GM11168 (cell line): ENCODE measurements around the gene CRYBG2.

Source experiments
- in situ Hi-C: fragments of 300-500 bp; cut with MboI; formaldehyde crosslinking; loops from one replicate; pipeline ENCODE4 v1.12.0; 2022; ENCODE audit warnings: low sequenced_read_pairs; ENCODE audit not compliant: unreplicated experiment

Gene CRYBG2

DNA sequence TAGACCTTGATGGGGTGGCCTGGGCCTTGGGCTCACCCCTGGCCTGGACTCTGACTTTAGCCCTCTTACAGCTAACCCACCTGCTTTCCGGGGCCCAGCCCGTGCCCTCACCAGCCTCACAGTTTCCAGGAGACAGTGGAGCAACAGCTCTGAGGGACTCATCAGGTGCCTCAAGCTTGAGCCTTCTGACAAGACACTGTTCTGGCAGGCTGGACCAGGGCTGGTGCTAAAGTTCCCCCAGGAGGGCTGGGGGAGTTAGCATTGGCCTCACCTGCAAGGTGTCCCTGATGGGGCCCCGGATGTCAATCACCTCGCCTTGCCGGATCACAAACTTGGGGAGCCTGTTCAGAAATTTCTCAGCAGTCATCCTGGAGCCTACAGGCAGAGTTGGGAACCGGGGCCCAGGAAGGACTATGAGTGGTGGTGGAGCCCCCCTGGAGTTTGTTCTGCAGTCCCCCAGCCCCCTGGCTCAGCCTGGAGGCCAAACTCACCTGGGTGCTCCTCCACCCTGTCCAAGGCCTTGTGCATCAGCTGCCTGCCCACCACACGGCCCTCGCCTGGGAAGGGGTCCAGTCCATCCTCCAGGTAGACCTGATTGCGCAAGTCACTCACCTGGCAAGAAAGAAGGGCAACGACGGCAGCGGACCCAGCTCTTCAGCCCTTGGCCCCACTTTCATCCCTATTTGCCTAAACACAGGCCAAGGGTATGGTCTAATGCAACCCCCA is 69.9 kb downstream of the CRYBG2 start:
- in situ Hi-C loops: no loop called here

DNA sequence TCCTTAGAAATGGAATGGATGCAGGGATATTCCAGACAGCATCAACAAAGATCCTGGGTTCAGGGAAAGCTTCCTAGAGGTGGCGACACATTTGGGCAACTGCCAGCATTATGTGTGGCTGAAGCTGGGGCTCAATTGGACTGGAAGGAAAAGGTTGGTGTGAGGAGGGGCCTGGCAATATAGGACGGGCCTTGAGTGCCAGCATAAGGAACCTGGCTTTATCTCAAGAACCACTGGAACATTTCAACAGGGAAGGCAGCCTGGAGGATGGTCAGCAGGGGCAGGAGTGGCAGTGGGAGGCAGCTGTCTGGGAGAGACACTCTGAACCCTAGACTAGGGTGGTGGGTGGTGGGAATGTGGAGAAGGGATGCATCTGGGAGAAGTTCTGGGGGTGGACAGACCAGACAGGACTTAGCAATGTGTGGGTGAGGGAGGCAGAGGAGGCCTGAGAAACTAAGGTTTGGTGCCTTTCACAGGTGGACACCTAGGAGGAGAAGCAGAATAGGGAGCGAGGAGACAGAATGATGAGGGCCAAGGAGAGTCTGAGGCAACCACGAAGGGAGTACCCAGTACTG is 70.6 kb downstream of the CRYBG2 start:
- in situ Hi-C loops: no loop called here

DNA sequence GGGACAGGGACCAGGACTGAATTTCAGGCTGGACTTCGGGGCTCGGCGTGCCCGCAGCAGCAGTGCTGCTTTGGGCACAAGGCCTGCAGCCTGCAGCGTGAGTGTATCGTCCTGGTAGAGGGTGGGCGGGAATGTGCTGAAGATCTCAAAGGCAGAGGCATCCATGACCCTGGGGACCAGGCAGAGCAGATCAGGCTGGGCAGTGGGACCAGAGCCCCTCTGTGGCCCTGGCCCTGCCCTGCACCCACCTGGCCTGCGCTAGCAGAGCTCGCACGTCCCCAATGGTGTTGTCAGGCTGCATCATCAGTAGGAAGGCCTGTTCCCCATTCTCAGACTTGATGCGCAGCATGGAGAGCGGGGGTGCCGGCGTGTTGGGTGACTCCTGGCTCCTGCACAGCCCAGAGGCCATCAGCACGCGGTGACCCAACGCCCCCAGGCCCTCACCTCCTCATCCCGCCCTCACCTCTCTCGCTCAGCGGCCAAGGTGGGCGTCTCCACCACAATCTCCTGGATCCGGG is 71.5 kb downstream of the CRYBG2 start:
- in situ Hi-C loops: no loop called here

DNA sequence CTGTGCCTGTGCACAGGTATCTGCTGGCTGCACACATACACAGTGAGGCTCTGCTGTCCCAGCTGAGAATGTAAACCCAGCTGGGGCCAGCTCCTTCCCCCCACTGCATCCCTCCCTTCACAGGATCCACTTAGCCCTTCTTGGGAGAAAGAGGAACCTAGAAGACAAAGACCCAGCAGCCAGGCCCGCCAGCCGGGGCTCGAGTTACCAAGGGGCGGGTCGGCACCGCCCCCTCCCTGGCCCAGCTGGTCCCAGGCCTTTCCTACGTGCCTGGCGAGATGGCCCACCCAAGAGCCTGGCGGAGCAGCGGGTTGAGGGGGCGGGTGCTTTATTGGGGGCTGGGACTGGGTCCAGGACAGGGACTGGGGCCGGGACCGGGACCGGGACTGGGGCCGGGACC is 72.0 kb downstream of the CRYBG2 start:
- in situ Hi-C loops: no loop called here

- in situ Hi-C loops: no loop called here
Observed at GRCh38 chr1:26281091-26281958, 72.6 kb downstream of the CRYBG2 start.

- in situ Hi-C loops: no loop called here
Observed at GRCh38 chr1:26280333-26281042, 73.4 kb downstream of the CRYBG2 start.

DNA sequence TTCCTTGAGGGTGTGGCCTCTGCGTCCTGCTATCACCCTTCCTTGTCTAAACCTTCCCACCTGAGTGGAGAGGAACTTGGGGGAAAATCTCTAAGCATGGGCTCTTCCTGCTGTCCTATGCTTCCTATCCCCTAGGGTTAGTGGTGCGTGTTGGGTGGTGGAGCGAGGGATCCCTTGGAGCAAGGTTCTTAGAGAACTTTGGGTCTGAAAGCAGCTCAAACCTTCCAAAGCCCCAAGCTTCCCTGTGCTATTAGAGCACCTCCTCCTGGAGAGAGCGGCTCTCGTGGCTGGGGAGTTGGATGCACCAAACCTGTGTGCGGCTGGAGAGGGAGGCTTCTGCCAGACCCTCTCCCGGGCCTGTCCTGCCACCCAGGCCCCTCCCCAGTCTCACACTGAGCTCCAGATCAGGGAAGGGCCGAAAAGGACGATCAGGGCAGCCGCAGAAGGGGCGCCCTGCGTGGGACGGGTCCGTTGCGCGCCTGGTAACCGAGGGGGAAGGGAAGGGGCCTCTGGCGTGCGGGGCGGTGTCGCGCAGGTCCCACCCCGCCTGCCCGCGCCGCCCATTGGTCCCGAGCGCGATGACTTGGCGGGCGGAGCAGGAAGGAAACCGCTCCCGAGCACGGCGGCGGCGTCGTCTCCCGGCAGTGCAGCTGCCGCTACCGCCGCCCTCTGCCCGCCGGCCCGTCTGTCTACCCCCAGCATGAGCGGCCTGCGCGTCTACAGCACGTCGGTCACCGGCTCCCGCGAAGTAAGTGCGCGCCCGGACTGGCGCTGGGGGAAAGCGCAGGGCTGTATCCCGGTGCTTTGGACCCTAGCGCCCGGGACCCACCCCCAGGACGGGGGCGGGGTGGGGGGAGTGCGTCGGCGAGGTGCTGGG is 74.2 kb downstream of the CRYBG2 start, which contains the start of gene SH3BGRL3:
Gene SH3BGRL3 (plus strand): TSS at position 631 of the 877 bp plus-strand sequence. CDS start 70 bp downstream, at position 701.
- in situ Hi-C loops: loop anchor here (5.0 kb wide), 1 partner anchor 43 kb away; no protein-coding TSS in a partner anchor

DNA sequence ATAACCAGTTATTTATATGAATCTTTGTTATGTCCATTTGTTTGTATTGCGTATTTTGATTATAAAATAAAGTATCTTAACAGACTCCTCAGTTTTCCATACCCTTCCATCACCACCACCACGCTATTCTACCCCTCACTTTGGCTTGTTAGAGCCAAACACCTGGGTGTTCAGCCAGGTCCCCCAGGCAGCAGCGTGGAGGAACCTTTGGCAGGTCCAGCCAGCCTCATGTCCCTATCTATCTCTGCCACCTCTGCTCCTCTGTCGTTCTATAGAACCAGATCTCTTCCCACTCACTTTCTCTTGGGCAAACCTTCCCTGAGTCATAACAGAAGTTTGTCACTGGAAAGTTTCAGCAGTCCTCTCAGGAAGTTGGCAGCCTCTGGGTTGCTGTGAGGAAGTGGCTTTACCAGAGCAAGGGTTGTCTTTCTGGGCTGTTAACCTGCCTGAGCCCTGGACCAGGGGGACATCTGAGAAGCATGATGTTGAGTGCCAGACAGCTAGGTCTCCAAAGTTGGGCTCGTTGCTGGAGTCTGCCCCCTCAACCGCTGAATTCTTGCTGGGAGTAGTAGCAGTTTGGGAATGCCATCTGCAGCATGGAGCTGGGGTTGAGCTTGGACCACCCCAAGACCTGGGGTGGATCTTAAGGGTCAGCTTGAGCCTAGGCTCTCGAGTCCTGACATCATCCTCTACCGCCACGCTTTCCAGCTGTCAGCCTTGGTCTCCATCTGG is 75.0 kb downstream of the CRYBG2 start:
- in situ Hi-C loops: loop anchor here (5.0 kb wide), 1 partner anchor 43 kb away; no protein-coding TSS in a partner anchor

DNA sequence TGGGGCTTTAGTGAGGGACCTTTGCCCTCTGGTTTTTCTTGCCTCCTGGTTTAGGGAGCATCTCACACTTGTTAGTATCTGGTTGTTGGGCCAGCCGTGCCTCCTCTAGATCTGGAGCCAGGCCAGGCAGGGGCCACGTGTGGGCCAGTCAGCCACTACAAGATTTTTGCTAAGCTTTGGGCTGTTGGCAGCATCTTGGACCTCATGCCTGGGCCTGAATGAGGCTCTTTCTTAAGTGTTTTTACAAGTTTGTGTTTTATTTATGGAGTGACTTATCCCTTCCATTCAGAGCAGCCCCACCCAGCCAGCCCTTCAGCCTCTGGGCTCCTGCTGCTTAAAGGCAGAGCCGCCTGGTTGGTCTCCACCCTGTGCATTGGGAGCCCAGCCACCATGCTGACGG is 75.6 kb downstream of the CRYBG2 start:
- in situ Hi-C loops: loop anchor here (5.0 kb wide), 1 partner anchor 44 kb away; no protein-coding TSS in a partner anchor

DNA sequence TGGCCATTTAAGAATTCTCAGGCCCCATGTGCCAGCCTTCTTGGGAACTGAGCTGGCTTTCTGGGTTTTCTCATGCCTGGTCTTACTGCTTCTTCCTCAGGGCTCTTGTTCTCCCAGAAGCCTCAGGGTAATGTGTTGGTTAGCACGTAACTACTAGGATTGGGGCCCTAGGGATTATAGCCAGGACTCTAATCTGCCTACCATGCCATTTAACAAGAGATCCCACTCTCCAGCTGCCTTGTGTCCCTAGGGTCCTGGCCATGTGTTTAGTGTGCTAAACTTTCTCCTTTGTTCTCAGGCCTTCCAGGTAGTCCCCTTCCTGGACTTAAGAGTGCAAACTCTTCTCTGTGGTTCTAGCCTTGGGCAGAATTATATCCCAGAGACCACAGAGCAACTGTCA is 76.2 kb downstream of the CRYBG2 start:
- in situ Hi-C loops: loop anchor here (5.0 kb wide), 1 partner anchor 45 kb away; no protein-coding TSS in a partner anchor

DNA sequence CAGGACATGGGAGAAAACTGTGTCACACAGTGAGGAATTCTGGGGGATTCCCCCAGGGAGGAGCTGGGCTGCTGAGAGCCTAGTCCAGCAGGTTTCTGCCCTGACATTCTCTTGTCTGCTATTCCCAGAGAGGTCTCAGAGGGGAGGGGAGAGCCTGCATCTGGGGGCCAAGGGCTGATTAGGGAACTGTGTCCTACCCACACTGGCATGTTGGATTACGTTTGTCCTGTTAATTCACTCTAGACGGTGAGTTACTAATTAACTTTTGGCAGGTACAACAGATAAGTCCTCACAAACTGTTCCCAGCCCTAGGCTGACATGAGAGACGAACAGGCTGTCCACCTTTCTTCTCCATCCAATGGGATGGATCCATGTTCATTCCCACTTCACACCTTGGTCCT is 76.7 kb downstream of the CRYBG2 start:
- in situ Hi-C loops: loop anchor here (5.0 kb wide), 1 partner anchor 45 kb away; no protein-coding TSS in a partner anchor

- in situ Hi-C loops: loop anchor here (5.0 kb wide), 1 partner anchor 46 kb away; no protein-coding TSS in a partner anchor
Observed at GRCh38 chr1:26276432-26276838, 77.5 kb downstream of the CRYBG2 start.

DNA sequence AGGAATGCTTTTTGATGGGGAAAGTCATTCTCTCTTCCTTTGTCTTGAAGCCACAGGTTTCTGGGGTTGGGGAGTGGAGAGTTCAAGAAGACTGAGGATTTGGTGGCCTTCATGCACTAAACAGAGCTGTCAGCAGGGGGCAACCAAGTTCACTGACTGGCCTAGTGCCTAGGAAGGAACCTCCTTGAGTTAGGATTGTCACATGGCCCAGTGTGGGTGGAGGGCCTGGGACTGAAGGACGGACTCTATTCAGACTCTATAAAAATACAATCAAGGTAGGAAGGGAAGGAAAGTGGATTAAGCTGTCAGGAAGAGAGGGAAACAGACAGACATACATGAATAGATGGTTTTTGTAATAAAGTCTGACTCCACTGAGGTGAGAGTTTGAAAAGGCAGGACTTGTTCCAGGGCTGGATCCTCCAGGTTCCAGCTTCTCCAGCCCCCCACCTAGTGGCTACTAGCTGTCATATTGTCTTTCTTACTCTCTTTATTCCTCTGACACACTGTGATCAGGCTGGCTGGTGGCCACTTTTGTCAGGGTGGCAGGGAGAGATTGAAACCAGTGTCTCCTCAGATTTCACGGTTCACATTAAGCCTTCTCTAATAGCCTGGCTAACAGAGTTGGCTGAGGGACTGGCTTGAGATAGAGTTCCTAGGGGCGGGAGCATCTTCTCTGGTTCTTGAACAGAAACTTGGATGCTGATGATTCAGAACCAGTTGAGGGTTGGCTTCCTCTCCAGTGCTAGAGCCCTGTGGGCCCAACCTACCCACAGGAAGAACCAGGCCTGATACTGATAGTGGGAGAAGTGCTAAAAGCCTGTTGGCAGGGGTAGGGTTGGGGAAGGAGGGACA is 78.1 kb downstream of the CRYBG2 start:
- in situ Hi-C loops: loop anchor here (5.0 kb wide), 1 partner anchor 46 kb away; no protein-coding TSS in a partner anchor

- in situ Hi-C loops: loop anchor here (5.0 kb wide), 1 partner anchor 47 kb away; no protein-coding TSS in a partner anchor
Observed at GRCh38 chr1:26274801-26275425, 79.0 kb downstream of the CRYBG2 start.
